ENCODE data around the gene PCED1B. TPM values are rescaled to one million over a fixed set of nuclear protein-coding genes. Genes with fewer than 3 reads are reported as not detected.

The PCED1B gene
- total RNA-seq, 1 donor from 2014 or later: under 0.01 TPM

DNA sequence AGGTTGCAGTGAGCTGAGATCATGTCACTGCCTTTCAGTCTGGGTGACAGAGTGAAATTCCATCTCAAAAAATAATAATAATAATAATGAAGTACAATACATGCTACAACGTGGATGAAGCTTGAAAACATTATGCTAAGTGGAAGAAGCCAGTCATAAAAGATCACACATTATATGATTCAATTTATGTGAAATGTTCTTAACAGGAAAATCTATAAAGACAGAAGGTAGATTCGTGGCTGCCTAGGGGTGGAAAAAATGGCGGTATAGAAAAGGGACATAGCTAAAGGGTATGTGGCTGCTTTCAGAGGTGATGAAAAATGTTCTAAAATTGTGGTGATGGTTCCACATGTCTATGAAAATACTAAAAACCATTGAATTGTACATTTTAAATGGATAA is 41.3 kb downstream of the PCED1B start:
- no peak for DNase-seq (ENCODE audit: low read depth in 2 of 2)

DNA sequence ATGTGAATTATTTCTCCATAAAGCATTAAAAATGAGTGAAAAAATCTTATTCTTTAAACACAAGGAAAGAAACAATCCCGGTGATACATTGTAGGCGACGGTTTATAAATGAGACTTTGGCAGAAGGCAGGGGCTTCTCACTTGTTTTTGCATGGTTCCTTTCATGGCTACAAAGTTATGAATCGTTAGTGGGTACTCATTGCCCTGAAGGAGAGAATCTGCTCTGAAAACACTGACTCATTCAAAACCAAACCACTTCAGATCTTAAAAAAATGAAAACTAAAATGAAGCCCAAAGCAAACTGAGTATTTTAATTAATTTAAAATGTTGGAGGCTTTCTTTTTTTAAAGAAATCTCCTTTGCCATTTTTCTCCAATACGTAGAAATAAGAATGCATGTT is 41.7 kb downstream of the PCED1B start:
- DNase-seq (ENCODE audit: low read depth in 2 of 2): no peak

DNA sequence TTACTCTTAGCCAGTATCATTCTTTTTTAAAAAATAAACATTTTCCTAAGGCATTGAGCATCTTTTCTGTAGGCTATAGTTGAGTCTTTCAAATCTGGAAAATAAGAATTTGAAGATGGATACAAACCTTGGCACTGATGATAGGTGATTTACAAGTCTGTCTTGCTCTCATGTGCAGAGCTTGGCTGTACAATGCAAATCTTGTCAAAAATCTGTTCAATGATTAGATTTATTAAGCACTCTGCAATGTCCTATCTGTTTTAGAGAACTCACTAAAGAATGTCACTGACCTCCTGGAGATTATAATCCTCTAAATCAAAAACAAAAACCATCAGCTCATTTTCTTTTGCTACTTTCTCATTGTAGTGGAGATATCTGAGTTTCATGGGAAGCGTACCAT is 43.2 kb downstream of the PCED1B start:
- DNase-seq (ENCODE audit: low read depth in 2 of 2): no peak

DNA sequence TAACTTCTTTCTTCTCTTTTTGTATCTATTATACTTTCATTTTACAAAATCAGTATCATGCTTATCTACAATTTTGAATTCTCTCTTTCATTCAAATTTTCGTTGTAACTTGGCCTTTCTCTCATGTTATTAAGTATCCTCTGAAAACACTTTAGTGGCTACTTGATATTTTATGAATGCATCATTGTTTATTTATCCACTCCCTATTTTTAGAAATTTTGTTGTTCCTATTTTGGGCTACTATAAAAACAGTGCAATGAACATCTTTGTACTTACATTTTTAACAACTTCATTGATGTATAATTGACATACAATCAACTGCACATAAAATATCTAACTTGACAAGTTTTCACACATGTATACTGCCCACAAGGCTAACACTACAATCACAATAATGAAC is 44.3 kb downstream of the PCED1B start:
- DNase-seq (ENCODE audit: low read depth in 2 of 2): no peak

DNA sequence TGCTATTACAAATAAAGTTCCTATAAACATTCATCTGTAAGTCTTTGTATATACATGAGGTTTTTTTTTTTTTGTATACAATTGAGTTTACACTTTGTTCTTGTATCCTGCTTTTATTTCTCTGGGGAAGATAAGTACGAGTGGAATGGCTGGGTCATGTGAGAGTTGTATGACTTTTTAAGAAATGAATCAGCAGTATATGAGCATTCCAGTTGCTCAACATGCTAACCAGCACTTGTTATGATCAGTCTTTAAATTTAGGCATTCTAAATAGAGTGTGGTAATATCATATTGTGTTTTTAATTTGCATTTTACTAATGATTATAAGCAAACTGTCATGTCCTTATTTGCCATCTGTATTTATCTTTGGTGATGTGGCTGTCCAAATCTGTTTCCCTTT is 45.0 kb downstream of the PCED1B start:
- no peak for DNase-seq (ENCODE audit: low read depth in 2 of 2)

DNA sequence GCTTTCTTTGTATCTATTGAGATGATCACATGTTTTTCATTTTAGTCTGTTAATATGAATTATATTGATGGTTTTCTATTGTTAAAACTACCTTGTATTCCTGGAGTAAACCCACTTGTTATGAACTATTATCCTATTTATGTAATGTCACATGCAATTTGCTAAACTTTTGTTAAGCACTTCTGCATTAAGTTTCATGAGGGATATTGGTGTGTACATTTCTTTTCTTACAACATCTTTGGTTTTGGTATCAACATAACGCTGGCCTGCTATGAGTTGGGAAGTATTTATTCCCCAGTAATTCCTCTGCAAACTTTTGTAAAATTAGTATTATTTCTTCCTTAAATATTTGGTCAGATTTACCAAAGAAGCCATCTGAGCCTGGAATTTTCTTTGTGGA is 46.8 kb downstream of the PCED1B start:
- no peak for DNase-seq (ENCODE audit: low read depth in 2 of 2)

DNA sequence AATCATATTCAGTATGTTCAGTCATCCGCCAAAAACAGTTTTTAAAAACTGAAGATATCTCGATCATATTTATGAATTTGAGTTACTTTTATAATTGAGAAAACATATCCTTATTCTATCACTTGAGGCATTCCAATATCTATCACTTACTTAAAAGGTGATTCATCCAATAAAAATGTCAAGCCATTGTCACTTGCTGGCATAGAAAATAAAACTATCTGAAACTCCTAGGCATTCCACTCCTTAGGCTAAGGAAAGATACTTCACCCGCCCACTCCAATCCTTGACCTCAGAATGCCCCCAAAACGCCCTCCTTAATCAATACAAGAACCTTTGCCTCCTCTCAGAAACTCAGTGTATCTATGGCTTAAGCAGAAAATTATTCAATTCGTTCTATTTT is 51.6 kb downstream of the PCED1B start:
- no peak for DNase-seq (ENCODE audit: low read depth in 2 of 2)

DNA sequence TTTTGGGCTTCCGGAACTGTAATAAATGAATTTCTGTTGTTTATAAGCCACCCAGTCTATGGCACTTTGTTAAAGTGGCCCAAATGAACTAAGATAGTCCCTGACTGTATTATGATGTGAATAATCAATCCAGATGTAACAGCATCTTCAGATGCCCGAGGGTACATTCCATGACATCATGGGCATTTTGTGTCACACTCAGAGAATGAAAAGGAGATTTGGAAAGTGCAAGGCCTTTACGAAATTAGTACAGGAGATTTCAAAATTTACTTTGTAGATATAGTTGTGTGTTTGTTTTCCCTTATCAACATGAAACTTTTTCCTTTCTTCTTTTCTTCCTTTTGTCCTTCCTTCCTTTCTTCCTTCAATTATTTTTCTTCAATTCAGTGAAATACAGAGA is 54.6 kb downstream of the PCED1B start:
- no peak for DNase-seq (ENCODE audit: low read depth in 2 of 2)

DNA sequence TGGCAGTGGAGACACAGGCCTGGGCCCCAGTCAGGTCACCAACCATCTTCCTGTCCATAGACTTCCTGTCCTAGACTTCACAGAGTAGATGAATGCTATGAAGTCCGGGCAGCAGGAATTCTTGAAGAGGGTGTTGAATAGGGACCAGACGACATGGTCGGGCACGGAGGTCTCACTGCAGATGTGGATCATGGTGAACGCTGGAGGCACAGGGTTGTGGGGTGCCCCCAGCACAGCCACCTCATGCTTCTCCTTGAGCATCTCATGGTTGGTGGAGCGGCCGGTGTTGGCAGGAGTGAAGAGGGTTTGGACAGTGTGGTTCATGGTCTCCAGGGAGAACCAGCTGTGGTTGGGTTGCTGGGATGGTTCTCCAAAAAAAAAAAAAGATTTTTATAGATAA is 56.2 kb downstream of the PCED1B start:
- no peak for DNase-seq (ENCODE audit: low read depth in 2 of 2)

DNA sequence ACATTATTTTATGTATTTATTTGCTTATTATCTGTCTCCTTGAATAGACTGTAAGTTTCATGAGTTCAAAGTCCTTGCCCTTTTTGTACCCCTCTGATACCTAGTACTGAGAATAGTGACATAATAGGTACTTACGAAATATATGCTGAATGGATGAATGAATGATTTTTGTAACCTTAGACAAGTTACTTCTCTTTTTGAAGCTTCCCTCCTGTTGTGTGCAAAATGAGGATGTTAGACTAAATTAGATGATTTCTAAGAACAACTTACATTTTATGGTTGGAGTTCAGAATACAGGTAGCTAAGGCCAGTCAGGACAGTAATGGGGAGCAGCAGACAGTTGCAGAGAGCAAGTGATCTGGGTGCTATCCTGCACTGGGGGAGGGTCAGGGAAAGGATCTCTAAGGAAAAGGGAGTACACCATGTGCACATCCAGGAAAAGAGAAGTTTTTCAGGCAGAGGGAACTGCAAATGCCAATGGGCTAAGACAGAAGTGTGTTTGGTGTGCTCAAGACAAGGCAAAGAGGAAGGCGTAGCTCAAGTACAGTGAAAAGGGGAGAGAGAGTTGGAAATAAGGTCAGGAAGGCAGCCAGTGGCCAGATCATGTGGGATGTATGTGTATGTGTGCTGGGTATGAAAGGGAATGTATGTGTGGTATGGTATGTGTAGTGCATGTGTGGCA is 59.7 kb downstream of the PCED1B start:
- no peak for DNase-seq (ENCODE audit: low read depth in 2 of 2)

DNA sequence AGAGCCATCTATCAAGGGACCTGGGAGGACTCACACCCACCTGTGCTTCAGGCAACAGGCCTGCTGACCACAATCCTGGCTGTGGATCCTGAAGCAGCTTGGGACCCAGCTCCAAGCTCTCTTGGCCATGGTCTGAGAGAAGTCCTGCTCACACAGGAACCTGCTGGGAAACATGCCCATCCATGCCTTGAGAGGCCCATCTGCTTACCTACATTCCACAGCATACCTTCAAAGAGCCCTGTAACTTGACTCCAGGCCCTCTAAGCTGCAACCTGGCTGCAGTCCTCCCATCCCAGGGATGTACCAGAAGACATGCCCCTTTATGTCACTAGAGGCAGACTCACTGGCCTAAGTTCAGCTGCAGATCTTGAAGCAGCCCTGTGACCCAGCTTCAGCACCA is 62.0 kb downstream of the PCED1B start:
- no peak for DNase-seq (ENCODE audit: low read depth in 2 of 2)

DNA sequence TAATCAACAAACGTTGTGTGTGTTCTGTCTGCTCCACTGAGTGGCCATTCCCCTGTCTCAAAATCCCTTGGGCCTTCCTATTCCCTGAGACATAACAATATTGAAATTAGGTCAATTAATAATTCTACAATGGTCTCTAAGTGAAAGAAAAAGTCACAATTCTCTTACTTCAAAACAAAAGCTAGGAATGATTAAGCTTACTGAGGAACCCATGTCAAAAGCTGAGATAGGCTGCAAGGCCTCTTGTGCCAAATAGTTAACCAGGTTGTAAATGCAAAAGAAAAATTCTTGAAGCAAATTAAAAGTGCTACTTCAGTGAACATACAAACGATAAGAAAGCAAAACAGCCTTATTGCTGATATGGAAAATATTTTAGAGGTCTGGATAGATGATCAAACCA is 65.3 kb downstream of the PCED1B start:
- no peak for DNase-seq (ENCODE audit: low read depth in 2 of 2)

DNA sequence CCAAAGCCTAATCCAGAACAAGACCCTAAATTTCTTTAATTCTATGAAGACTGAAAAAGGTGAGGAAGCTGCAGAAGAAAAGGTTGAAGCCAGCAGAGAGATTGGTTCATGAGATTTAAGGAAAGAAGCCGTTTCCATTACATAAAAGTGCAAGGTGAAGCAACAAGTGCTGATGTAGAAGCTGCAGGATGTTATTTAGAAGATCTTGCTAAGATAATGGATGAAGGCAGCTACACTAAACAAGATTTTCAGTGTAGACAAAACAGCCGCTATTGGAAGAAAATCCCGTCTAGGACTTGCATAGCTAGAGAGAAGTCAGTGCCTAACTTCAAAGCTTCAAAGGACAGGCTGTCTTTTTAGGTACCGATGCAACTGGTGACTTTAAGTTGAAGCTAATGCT is 65.8 kb downstream of the PCED1B start:
- no peak for DNase-seq (ENCODE audit: low read depth in 2 of 2)

DNA sequence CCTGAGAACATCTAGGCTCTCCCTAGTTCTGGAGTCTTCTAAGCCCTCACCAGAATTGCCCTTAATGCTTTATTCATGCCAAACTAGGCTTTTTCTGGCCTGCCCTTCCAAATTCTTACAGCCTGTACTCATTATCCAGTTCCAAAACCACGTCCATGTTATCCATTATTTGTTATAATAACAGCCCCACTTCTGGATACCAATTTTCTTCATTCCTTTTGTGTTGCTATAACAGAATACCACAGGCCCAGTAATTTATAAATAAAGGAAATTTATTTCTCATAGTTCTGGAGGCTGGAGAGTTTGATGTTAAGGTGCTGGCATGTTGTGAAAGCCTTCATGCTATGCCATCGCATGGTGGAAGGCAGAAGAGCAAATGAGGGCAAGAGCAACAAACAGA is 68.3 kb downstream of the PCED1B start:
- no peak for DNase-seq (ENCODE audit: low read depth in 2 of 2)

DNA sequence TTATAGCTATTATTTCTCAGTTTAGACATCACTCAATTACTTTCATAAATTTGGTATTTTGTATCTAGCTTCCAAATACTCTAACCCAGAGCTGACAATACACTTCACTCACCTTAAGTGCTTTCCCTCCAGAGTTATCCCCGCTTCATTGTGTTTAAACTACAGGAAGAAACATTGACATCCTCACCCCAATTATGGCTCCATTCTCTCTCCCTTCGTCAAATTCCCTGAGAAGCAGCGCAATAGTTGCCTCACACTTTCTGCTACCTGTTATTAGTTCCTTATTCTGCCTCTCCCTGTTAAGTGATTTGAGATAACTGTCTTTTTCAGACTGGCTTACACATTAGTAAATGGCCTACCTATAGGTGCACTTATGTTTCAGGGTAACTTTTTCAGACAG is 69.7 kb downstream of the PCED1B start:
- DNase-seq (ENCODE audit: low read depth in 2 of 2): no peak

DNA sequence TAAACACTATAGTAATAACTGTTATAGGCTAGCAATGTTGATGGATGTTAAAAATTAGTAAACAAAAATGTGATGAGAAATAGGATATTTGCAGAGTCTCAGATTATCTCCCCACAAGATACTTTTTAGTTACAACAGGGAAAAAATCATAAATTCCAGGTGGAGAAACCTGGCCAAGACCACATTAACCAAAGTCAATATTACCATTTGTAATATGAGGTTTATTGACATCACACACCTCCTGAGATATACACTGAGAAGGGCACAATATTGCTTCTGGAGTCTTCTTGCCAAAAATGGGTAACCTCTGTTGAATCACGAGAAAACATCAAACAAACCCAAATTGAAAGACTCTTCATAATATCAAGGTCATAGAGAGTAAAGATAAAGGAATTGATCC is 72.7 kb downstream of the PCED1B start:
- DNase-seq (ENCODE audit: low read depth in 2 of 2): no peak

DNA sequence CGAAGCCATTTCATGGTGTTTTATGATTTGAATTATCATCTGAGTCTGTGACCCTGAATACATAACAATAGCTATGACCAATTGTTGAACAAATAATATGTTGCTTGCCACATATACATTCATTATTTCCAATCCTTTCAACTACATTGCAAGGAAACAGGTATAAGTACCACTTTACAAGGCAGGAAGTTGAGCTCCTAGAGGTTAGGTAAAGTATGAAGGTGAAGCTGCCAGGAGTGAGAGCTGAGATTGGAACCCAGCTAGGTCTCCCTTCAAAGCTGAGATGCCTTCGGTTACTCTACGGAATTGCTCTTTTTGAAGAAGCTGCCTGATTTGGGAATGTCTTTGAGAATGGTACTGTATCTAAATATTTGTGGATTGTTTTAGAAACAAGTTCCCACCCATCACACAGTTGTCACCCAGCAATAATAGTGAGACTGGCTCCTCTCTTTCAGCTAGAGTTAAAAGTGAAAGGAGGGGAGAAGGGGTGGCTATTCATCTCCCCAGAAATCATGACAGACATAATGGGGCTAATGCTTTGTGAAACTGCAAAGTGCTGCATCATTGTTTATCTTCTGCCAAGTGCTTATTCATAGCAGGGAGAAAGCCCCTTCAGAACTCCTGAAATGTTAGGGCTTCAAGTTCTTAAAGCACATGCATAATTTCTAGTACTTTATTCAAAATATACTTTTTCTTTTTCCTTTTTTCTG is 76.2 kb downstream of the PCED1B start:
- peak in 1 of 2 donors; percentile 18 for DNase-seq (ENCODE audit: low read depth in 2 of 2)

DNA sequence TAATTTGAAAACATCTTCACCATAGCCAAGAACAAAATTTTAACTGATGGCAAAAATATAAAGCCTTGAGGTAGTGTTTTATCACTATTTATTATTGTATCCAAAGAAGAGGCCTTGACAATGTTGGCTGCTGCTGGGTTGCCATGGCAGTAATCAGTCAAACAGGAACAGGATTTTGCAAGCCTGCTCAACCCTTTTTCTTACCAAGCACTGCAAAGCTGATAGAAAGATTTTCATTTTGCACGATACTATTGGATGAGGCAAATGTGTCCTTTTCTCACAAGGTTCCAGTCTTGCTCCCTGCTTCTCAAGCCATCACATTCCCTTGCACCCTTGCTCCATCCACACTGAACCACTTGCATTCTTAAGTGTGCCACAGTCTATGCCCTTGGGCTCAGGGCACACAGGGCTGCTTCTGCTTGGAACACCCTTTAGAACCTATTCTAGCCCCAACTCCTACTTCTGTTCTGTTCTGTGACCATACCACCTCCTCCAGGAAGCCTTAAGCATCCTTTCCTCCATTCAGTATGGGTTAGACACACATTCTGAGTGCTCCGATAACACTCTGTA is 76.8 kb downstream of the PCED1B start:
- peak in 1 of 2 donors; percentile 33 for DNase-seq (ENCODE audit: low read depth in 2 of 2)

DNA sequence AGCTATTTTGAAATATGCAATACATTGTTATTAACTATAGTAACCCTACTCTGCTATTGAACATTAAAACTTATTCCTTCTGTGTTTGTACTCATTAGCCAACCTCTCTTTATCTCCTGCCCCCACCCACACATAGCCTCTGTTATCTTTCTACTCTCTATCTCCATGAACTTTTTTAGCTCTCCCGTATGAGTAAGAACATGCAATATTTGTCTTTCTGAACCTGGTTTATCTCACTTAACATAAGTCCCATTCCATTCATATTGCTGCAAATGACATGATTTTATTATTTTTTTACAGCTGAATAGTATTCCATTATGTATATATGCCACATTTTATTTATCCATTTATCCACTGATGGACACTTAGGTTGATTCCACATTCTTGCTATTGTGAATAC is 79.4 kb downstream of the PCED1B start:
- no peak for DNase-seq (ENCODE audit: low read depth in 2 of 2)

DNA sequence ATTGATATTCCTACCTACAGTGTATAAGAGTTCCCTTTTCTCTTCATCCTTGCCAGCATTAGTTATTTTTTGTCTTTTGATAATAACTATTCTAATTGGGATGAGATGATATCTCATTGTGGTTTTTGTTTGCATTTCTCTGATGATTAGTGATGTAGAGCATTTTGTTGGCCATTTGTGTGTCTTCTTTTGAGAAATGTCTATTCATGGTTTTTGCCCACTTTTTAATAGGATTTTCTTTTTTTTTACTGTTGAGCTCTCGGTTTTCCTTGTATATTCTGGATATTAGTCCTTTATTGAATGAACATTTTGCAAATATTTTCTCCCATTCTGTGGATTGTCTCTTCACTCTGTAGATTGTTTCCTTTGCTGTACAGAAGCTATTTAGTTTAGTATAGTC is 79.9 kb downstream of the PCED1B start:
- no peak for DNase-seq (ENCODE audit: low read depth in 2 of 2)

DNA sequence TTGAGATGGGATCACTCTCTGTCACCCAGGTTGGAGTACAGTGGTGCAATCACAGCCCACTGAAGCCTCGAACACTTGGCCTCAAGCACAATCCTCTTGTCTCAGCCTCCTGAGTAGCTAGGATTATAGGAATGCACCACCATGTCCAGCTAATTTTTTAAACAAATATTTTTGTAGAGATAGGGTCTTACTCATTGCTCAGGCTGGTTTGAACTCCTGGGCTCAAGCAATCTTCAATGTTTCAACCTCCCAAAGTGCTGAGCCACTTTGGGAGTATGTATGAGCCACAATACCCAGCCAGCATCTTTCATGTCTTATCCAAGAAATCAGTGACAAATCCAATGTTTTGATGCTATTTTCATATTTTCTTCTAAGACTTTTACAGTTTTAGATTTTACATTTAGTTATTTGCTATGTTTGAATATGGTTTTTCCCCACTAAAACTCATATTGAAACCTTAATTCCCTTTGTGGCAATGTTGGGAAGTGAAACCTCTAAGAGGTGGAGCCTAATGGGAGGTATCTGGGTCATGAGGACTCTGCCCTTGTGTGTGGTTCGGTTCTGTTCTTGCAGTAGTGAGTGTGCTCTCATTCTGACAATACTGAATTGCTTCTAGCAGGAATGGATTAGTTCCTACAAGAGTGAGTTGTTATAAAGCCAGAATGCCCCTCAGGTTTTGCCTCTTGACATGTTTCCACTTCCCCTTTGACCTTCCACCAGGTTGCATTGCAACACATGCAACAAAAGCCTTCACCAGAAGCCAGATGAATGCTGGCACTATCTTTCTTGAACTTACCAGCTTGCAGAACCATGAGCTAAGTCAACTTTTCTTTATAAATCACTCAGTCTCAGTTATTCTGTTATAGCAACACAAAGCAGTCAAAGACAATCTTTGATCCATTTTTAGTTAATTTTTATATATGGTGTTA is 81.2 kb downstream of the PCED1B start:
- no peak for DNase-seq (ENCODE audit: low read depth in 2 of 2)

DNA sequence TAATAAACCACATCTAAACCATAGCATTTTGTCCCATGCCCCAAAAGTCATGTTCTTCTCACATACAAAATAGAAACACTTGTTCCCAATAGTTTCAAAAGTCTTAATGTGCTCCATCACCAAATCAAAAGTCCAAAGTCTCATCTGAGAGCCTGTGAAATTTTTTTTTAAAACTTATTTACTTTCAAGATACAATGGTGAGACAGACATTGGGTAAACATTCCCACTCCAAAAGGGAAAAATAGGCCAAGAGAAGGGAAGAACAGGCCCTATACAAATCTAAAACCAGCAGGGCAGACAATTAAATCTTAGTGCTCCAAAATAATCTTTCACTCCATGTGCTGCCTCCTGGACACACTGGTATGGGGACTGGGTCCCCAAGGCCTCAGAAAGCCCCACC is 84.7 kb downstream of the PCED1B start:
- DNase-seq (ENCODE audit: low read depth in 2 of 2): no peak
